Testis (tissue), 2 donors: ENCODE data around the gene PHF1.

Experiments
- POLR2A ChIP-seq: fragments of 450-650 bp; IDR thresholded peaks from one replicate; pipeline ENCODE4 v1.6.1; 2017; ENCODE audit warnings: antibody characterized with exemption, mild to moderate bottlenecking, moderate library complexity
- TF ChIP-seq, protein P1 (sequence below), 3 experiments: fragments of 450-650 bp in 2 of 3; fragments of 200-600 bp in 1 of 3; sonication (generic) in 1 of 3; IDR thresholded peaks; one replicate each; pipeline ENCODE4 v1.5.1; 2016 to 2019; ENCODE audit warnings: antibody characterized with exemption in 3 of 3, mild to moderate bottlenecking in 2 of 3, moderate library complexity in 1 of 3

DNA sequence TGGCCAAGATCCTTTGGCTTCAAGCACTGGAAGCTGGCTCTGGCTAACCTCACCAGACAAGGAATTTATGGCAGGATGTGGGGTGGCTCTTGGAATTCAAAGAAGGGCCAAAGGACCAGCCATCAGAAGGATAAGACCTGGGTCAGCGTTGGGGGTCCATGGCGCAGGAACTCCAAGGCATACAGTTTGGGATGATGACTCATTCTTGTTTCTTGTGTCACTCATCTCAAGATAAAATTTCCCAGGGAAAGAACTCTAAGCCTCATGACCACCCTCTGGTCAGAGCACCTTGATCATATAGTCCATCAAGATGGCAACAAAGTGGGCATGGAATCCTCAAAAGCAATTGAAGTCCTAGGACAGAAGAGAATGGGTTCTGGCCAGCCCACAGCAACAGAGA is 48.4 kb downstream of the PHF1 start:
- TF ChIP-seq, protein P1, sequence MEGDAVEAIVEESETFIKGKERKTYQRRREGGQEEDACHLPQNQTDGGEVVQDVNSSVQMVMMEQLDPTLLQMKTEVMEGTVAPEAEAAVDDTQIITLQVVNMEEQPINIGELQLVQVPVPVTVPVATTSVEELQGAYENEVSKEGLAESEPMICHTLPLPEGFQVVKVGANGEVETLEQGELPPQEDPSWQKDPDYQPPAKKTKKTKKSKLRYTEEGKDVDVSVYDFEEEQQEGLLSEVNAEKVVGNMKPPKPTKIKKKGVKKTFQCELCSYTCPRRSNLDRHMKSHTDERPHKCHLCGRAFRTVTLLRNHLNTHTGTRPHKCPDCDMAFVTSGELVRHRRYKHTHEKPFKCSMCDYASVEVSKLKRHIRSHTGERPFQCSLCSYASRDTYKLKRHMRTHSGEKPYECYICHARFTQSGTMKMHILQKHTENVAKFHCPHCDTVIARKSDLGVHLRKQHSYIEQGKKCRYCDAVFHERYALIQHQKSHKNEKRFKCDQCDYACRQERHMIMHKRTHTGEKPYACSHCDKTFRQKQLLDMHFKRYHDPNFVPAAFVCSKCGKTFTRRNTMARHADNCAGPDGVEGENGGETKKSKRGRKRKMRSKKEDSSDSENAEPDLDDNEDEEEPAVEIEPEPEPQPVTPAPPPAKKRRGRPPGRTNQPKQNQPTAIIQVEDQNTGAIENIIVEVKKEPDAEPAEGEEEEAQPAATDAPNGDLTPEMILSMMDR (IDR thresholded peaks at IDR 0.05), result no peak
- TF ChIP-seq POLR2A, result no peak
